ENCODE measurements around the gene SH3GL2.

The SH3GL2 gene

GRCh38 chr9:17653947-17654465 is 75.1 kb downstream of the SH3GL2 start:
- no peak for DNase-seq (ENCODE audit: low read depth in 2 of 2, low spot score in 1 of 2)

GRCh38 chr9:17656889-17657288 is 78.0 kb downstream of the SH3GL2 start:
- DNase-seq (ENCODE audit: low read depth in 2 of 2, low spot score in 1 of 2), result no peak

GRCh38 chr9:17658237-17658636 is 79.4 kb downstream of the SH3GL2 start:
- DNase-seq (ENCODE audit: low read depth in 2 of 2, low spot score in 1 of 2), result no peak

GRCh38 chr9:17660158-17660557 is 81.3 kb downstream of the SH3GL2 start:
- no peak for DNase-seq (ENCODE audit: low read depth in 2 of 2, low spot score in 1 of 2)

- DNase-seq (ENCODE audit: low read depth in 2 of 2, low spot score in 1 of 2), result no peak
These were observed 86.6 kb downstream of the SH3GL2 start for GRCh38 chr9:17665450-17665849.

- no peak for DNase-seq (ENCODE audit: low read depth in 2 of 2, low spot score in 1 of 2)
These were observed 90.3 kb downstream of the SH3GL2 start for GRCh38 chr9:17669206-17669605.

- DNase-seq (ENCODE audit: low read depth in 2 of 2, low spot score in 1 of 2), result no peak
These were observed 103.8 kb downstream of the SH3GL2 start for GRCh38 chr9:17682684-17683083.

GRCh38 chr9:17688834-17689233 is 110.0 kb downstream of the SH3GL2 start:
- no peak for DNase-seq (ENCODE audit: low read depth in 2 of 2, low spot score in 1 of 2)

- DNase-seq (ENCODE audit: low read depth in 2 of 2, low spot score in 1 of 2), result no peak
These were observed 115.5 kb downstream of the SH3GL2 start for GRCh38 chr9:17694336-17694735.

GRCh38 chr9:17695482-17695881 is 116.6 kb downstream of the SH3GL2 start:
- no peak for DNase-seq (ENCODE audit: low read depth in 2 of 2, low spot score in 1 of 2)

- no peak for DNase-seq (ENCODE audit: low read depth in 2 of 2, low spot score in 1 of 2)
These were observed 120.9 kb downstream of the SH3GL2 start for GRCh38 chr9:17699615-17700330.

- DNase-seq (ENCODE audit: low read depth in 2 of 2, low spot score in 1 of 2), result no peak
These were observed 127.5 kb downstream of the SH3GL2 start for GRCh38 chr9:17706347-17706746.

GRCh38 chr9:17719053-17719452 is 140.2 kb downstream of the SH3GL2 start:
- no peak for DNase-seq (ENCODE audit: low read depth in 2 of 2, low spot score in 1 of 2)

- DNase-seq (ENCODE audit: low read depth in 2 of 2, low spot score in 1 of 2), result no peak
These were observed 143.1 kb downstream of the SH3GL2 start for GRCh38 chr9:17721954-17722353.

GRCh38 chr9:17723656-17724055 is 144.8 kb downstream of the SH3GL2 start:
- DNase-seq (ENCODE audit: low read depth in 2 of 2, low spot score in 1 of 2), result no peak

GRCh38 chr9:17725399-17726010 is 146.6 kb downstream of the SH3GL2 start:
- no peak for DNase-seq (ENCODE audit: low read depth in 2 of 2, low spot score in 1 of 2)

- DNase-seq (ENCODE audit: low read depth in 2 of 2, low spot score in 1 of 2), result no peak
These were observed 147.4 kb downstream of the SH3GL2 start for GRCh38 chr9:17726298-17726697.

GRCh38 chr9:17730899-17731298 is 152.0 kb downstream of the SH3GL2 start:
- DNase-seq (ENCODE audit: low read depth in 2 of 2, low spot score in 1 of 2), result no peak

- no peak for DNase-seq (ENCODE audit: low read depth in 2 of 2, low spot score in 1 of 2)
These were observed 152.4 kb downstream of the SH3GL2 start for GRCh38 chr9:17731308-17731707.

GRCh38 chr9:17734674-17735073 is 155.8 kb downstream of the SH3GL2 start:
- no peak for DNase-seq (ENCODE audit: low read depth in 2 of 2, low spot score in 1 of 2)

GRCh38 chr9:17735859-17736258 is 157.0 kb downstream of the SH3GL2 start:
- DNase-seq (ENCODE audit: low read depth in 2 of 2, low spot score in 1 of 2), result no peak

GRCh38 chr9:17739022-17739421 is 160.2 kb downstream of the SH3GL2 start:
- no peak for DNase-seq (ENCODE audit: low read depth in 2 of 2, low spot score in 1 of 2)

GRCh38 chr9:17739736-17740135 is 160.9 kb downstream of the SH3GL2 start:
- no peak for DNase-seq (ENCODE audit: low read depth in 2 of 2, low spot score in 1 of 2)

Data from stimulated activated CD8-positive, alpha-beta memory T cell treated with anti-CD3 and anti-CD28 coated beads, Interleukin-4, amount 100 ng/mL, for 1 hour (primary cell).